OCI-LY1 (cell line): ENCODE data around the gene SMCO1.

Source experiments
- H2AFZ ChIP-seq: fragments of 200-600 bp; sonication (generic), shearing (Covaris generic); 2 replicates; pipeline ENCODE4 v1.6.0; 2014; ENCODE audit warnings: antibody characterized with exemption, mild to moderate bottlenecking, low read length
- H3F3A ChIP-seq: fragments of 200-600 bp; sonication (generic), shearing (Covaris generic); 2 replicates; pipeline ENCODE4 v1.6.0; 2014; ENCODE audit warnings: mild to moderate bottlenecking, antibody characterized with exemption, low read length, moderate library complexity; ENCODE audit not compliant: insufficient read depth
- H3K27ac ChIP-seq: fragments of 200-600 bp; sonication (generic); 2 replicates; pipeline ENCODE4 v1.5.1; 2014; ENCODE audit warnings: low read length, mixed run types, mild to moderate bottlenecking, low read depth; ENCODE audit not compliant: poor library complexity, severe bottlenecking
- H3K27me3 ChIP-seq: fragments of 200-600 bp; sonication (generic); 2 replicates; pipeline ENCODE4 v1.6.0; 2014; ENCODE audit warnings: antibody characterized with exemption, mild to moderate bottlenecking, low read length, moderate library complexity; ENCODE audit not compliant: insufficient read depth
- H3K36me3 ChIP-seq: fragments of 200-600 bp; sonication (generic); 2 replicates; pipeline ENCODE4 v1.6.1; 2014; ENCODE audit warnings: mild to moderate bottlenecking, antibody characterized with exemption, low read length, moderate library complexity, mixed read lengths; ENCODE audit not compliant: insufficient read depth
- H3K4me1 ChIP-seq: fragments of 200-600 bp; sonication (generic); 2 replicates; pipeline ENCODE4 v1.5.1; 2014; ENCODE audit warnings: mild to moderate bottlenecking, low read length, moderate library complexity; ENCODE audit not compliant: insufficient read depth, severe bottlenecking
- H3K4me2 ChIP-seq: fragments of 200-600 bp; sonication (generic), shearing (Covaris generic); 2 replicates; pipeline ENCODE4 v1.6.1; 2014; ENCODE audit warnings: low read length
- H3K4me3 ChIP-seq: fragments of 200-600 bp; sonication (generic); 2 replicates; pipeline ENCODE4 v1.5.1; 2014; ENCODE audit warnings: low read length, low read depth, mild to moderate bottlenecking, mixed read lengths; ENCODE audit not compliant: poor library complexity, severe bottlenecking
- H3K79me2 ChIP-seq: fragments of 200-600 bp; shearing (Covaris generic); 2 replicates; pipeline ENCODE4 v1.6.1; 2016; ENCODE audit warnings: mixed run types, low read length, mixed read lengths; ENCODE audit not compliant: insufficient read depth
- H3K9ac ChIP-seq: fragments of 200-600 bp; sonication (generic), shearing (Covaris generic); 2 replicates; pipeline ENCODE4 v1.6.1; 2014; ENCODE audit warnings: mild to moderate bottlenecking, low read length, mixed read lengths
- H3K9me2 ChIP-seq: fragments of 200-600 bp; sonication (generic), shearing (Covaris generic); 2 replicates; pipeline ENCODE4 v1.6.1; 2014; ENCODE audit warnings: low read depth, mild to moderate bottlenecking, low read length, mixed read lengths
- H3K9me3 ChIP-seq: fragments of 200-600 bp; shearing (Covaris generic); 2 replicates; pipeline ENCODE4 v1.6.1; 2014; ENCODE audit warnings: low read length, mixed read lengths
- H4K20me1 ChIP-seq: fragments of 200-600 bp; sonication (generic), shearing (Covaris generic); 2 replicates; pipeline ENCODE4 v1.6.0; 2016; ENCODE audit warnings: mild to moderate bottlenecking, low read length; ENCODE audit not compliant: insufficient read depth
- EZH2 ChIP-seq: fragments of 200-600 bp; sonication (generic), shearing (Covaris generic); IDR thresholded peaks from 2 replicates; pipeline ENCODE4 v1.8.0; 2017; ENCODE audit warnings: borderline replicate concordance, mixed run types, mild to moderate bottlenecking, antibody characterized with exemption, low read length, moderate library complexity, mixed read lengths
- TF ChIP-seq, protein P1 (sequence below): fragments of 200-600 bp; sonication (generic), shearing (Covaris generic); IDR thresholded peaks from 2 replicates; pipeline ENCODE4 v1.5.1; 2017; ENCODE audit warnings: mild to moderate bottlenecking, antibody characterized with exemption, low read length, moderate library complexity, mixed read lengths

Gene SMCO1

GRCh38 chr3:196486263-196486662, 28.9 kb downstream of the SMCO1 start:
- Histone ChIP-seq H3K9me2 (no peaks in the 10 kb centered on the region), H3K79me2 (peaks cover 24% of the 10 kb centered on the region), H3K27me3 (no peaks in the 10 kb centered on the region), H3K27ac (no peak overlapping the region), H3K4me3 (no peak overlapping the region), H3K9me3 (no peaks in the 10 kb centered on the region), H3K9ac (no peak overlapping the region), H2AFZ (no peak overlapping the region), H3K4me1 (no peaks in the 10 kb centered on the region), H3F3A (no peaks in the 10 kb centered on the region), H3K4me2 (no peak overlapping the region), H3K36me3 (peaks cover 74% of the 10 kb centered on the region), H4K20me1 (no peaks in the 10 kb centered on the region)
- TF ChIP-seq, protein P1, sequence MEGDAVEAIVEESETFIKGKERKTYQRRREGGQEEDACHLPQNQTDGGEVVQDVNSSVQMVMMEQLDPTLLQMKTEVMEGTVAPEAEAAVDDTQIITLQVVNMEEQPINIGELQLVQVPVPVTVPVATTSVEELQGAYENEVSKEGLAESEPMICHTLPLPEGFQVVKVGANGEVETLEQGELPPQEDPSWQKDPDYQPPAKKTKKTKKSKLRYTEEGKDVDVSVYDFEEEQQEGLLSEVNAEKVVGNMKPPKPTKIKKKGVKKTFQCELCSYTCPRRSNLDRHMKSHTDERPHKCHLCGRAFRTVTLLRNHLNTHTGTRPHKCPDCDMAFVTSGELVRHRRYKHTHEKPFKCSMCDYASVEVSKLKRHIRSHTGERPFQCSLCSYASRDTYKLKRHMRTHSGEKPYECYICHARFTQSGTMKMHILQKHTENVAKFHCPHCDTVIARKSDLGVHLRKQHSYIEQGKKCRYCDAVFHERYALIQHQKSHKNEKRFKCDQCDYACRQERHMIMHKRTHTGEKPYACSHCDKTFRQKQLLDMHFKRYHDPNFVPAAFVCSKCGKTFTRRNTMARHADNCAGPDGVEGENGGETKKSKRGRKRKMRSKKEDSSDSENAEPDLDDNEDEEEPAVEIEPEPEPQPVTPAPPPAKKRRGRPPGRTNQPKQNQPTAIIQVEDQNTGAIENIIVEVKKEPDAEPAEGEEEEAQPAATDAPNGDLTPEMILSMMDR = peak; percentile 60
- TF ChIP-seq EZH2 = no peak

DNA sequence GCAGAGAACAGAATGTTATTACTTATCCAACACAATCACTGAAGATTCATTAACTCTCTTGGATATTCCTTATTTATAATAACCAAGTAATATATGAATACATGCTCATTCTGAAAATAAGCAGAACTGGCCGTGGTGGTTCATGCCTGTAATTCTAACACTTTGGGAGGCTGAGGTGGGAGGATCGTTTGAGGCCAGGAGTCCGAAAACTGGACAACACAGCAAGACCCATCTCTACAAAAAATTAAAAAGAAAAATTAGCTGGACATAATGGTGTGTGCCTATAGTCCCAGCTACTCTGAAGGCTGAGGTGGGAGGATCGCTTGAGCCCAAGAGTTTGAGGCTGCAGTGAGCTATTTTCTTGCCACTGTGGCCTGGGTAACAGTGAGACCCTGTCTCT, 37.5 kb downstream of the SMCO1 start:
- Histone ChIP-seq H3F3A (no peaks in the 10 kb centered on the region), H3K27ac (no peak overlapping the region), H3K79me2 (no peaks in the 10 kb centered on the region), H2AFZ (no peak overlapping the region), H3K27me3 (no peaks in the 10 kb centered on the region), H3K4me3 (no peak overlapping the region), H3K9me3 (no peaks in the 10 kb centered on the region), H3K4me2 (no peak overlapping the region), H3K4me1 (no peaks in the 10 kb centered on the region), H3K36me3 (peaks cover 93% of the 10 kb centered on the region), H3K9me2 (no peaks in the 10 kb centered on the region), H4K20me1 (no peaks in the 10 kb centered on the region), H3K9ac (no peak overlapping the region)
- TF ChIP-seq, protein P1 = no peak
- TF ChIP-seq EZH2 = no peak

DNA sequence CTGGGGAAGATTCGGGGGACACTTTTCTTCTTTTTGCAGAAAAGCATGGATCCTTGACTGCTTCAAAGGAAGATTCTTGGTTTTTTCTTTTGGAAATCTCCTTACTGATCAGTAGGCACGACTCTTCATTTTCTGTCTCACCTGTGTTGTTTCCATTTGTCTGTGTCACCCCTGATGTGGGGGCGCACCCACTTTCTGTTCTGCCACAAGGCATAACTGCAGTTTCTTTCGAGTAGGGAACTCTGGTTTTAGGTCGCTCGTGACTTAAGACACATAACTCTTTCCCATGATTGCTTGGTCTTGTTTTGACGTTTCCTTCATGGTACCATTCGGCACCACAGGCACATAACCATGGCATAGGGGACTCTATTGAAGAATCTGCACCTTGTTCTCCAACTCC, 42.9 kb downstream of the SMCO1 start:
- Histone ChIP-seq H2AFZ (no peak overlapping the region), H3K36me3 (peaks cover 87% of the 10 kb centered on the region), H3K4me2 (no peak overlapping the region), H3K27me3 (no peaks in the 10 kb centered on the region), H3K27ac (no peak overlapping the region), H3K9me2 (no peaks in the 10 kb centered on the region), H4K20me1 (no peaks in the 10 kb centered on the region), H3F3A (no peaks in the 10 kb centered on the region), H3K4me1 (no peaks in the 10 kb centered on the region), H3K9ac (no peak overlapping the region), H3K9me3 (no peaks in the 10 kb centered on the region), H3K4me3 (no peak overlapping the region), H3K79me2 (no peaks in the 10 kb centered on the region)
- TF ChIP-seq EZH2 = no peak
- TF ChIP-seq, protein P1 = no peak
